GM12878 (cell line): ENCODE results near the gene FDXACB1. TPM values are rescaled to one million over a fixed set of nuclear protein-coding genes. Genes with fewer than 3 reads are reported as not detected.
A peak's percentile ranks its signal among the peaks of the same experiment; 100 is the strongest.

Experiments
- ASH2L ChIP-seq: fragments of 300-600, 200-600 bp; sonication (generic); IDR thresholded peaks from 2 replicates; pipeline ENCODE4 v1.6.1; 2017; ENCODE audit warnings: low read depth, mild to moderate bottlenecking, borderline replicate concordance
- BMI1 ChIP-seq: fragments of 450-650 bp; IDR thresholded peaks from 2 replicates; pipeline ENCODE4 v1.6.1; 2016; ENCODE audit warnings: mild to moderate bottlenecking, moderate library complexity, borderline replicate concordance
- HSF1 ChIP-seq: fragments of 150-350 bp; IDR thresholded peaks from 2 replicates; pipeline ENCODE4 v1.6.1; 2014; ENCODE audit warnings: mild to moderate bottlenecking, low read depth, low read length
- MLLT1 ChIP-seq: fragments of 450-650 bp; IDR thresholded peaks from 2 replicates; pipeline ENCODE4 v1.6.1; 2016; ENCODE audit warnings: mild to moderate bottlenecking
- MTA2 ChIP-seq: fragments of 450-650 bp; IDR thresholded peaks from 2 replicates; pipeline ENCODE4 v1.6.1; 2016; ENCODE audit warnings: low read depth, mild to moderate bottlenecking, moderate library complexity
- NFYA ChIP-seq: IDR thresholded peaks from 2 replicates; pipeline ENCODE4 v1.6.1; 2011; ENCODE audit warnings: low read depth, mild to moderate bottlenecking, low read length, improper control_type of control experiment, borderline replicate concordance
- NR2F1 ChIP-seq: fragments of 450-650 bp; conservative IDR thresholded peaks from 2 replicates; pipeline ENCODE4 v1.6.1; 2017; ENCODE audit warnings: mild to moderate bottlenecking
- SPI1 ChIP-seq: IDR thresholded peaks from 2 replicates; pipeline ENCODE4 v1.6.1; 2011; ENCODE audit warnings: low read depth, mild to moderate bottlenecking, low read length, moderate library complexity, borderline replicate concordance; ENCODE audit not compliant: insufficient read depth
- ZNF24 ChIP-seq: fragments of 450-650 bp; IDR thresholded peaks from 2 replicates; pipeline ENCODE4 v1.6.1; 2017; ENCODE audit warnings: antibody characterized with exemption, mild to moderate bottlenecking
- polyA plus RNA-seq, 11 experiments: library from polyadenylated mRNA; depleted of rRNA in 4 of 11; unstranded in 6 of 11; stranded (reverse) in 5 of 11; fragments of >200 nt; fragmentation: Nextera tagmentation in 4 of 11; fragmentation: Illumina TruSeq in 1 of 11; extraction: Ambion mirVana in 4 of 11; extraction: Trizol in 1 of 11; gene quantifications; 1 replicate in 1 of 11; 2 replicates in 10 of 11; pipeline versions ENCODE4 v1.2.1 to v1.2.3, GENCODE V29; 2011 to 2016; ENCODE audit warnings: inconsistent platforms in 2 of 11, missing spikeins in 2 of 11, low read depth in 1 of 11
- total RNA-seq, 4 experiments: library from RNA; depleted of rRNA in 3 of 4; stranded (reverse); fragments of >200 nt in 3 of 4; fragmentation: Illumina TruSeq in 1 of 4; extraction: Trizol in 1 of 4; gene quantifications; 2 replicates each; pipeline versions ENCODE4 v1.2.1 to v1.2.3, GENCODE V29; 2013 to 2021
- TF ChIP-seq, protein P1 (sequence below): fragments of 450-650 bp; IDR thresholded peaks from 2 replicates; pipeline ENCODE4 v1.6.1; 2017; ENCODE audit warnings: borderline replicate concordance

Gene FDXACB1
- total and polyA plus RNA-seq, 10 of the 15 experiments (the other 5 are each of a cell fraction or from before 2014, with no cell fraction given) = 7.4 to 13.3 (median 9.7) TPM

DNA sequence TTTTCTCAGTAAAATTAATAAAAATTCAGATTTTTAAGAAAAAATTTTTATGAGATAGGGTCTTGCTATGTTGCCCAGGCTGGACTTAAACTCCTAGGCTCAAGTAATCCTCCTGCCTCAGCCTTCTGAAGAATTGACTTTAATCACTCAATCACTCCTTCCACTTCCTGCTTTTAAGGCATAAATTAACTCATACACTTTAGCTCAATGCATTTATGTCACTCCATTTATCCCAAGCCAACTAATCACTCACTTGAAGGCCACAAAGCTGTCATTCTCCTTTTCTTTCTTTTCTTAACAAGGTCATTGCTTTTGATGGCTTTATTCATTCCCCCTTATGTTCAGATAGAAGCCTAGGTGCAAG, 8.5 kb downstream of the FDXACB1 start (continued):
- TF ChIP-seq HSF1 (no peak), MLLT1 (no peak), ZNF24 (peak; percentile 80), ASH2L (no peak), MTA2 (no peak), NFYA (no peak), BMI1 (no peak), NR2F1 (no peak), SPI1 (peak; percentile 49; the same call in 1 of the 2 replicates)
- TF ChIP-seq, protein P1, sequence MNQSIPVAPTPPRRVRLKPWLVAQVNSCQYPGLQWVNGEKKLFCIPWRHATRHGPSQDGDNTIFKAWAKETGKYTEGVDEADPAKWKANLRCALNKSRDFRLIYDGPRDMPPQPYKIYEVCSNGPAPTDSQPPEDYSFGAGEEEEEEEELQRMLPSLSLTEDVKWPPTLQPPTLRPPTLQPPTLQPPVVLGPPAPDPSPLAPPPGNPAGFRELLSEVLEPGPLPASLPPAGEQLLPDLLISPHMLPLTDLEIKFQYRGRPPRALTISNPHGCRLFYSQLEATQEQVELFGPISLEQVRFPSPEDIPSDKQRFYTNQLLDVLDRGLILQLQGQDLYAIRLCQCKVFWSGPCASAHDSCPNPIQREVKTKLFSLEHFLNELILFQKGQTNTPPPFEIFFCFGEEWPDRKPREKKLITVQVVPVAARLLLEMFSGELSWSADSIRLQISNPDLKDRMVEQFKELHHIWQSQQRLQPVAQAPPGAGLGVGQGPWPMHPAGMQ = no peak
- TF ChIP-seq, all 136 proteins: peak for 2
